Trophoblast cell (in vitro differentiated cells and primary cell): ENCODE measurements around the gene HOMER1.

Experiments used
- DNase-seq, 2 donors: peaks; one replicate each; pipeline ENCODE4 v3.0.0-alpha.2; 2016
- H2AFZ ChIP-seq: 2 replicates; pipeline ENCODE4 v1.6.1; 2013; ENCODE audit warnings: low read length, moderate library complexity, mild to moderate bottlenecking; ENCODE audit not compliant: insufficient read depth, poor library complexity
- H2AK5ac ChIP-seq: 2 replicates; pipeline ENCODE4 v1.6.1; 2013; ENCODE audit warnings: mild to moderate bottlenecking, low read length
- H2BK120ac ChIP-seq: 2 replicates; pipeline ENCODE4 v1.6.1; 2013; ENCODE audit warnings: low read length, mild to moderate bottlenecking, moderate library complexity; ENCODE audit not compliant: insufficient read depth, poor library complexity
- H2BK12ac ChIP-seq: 2 replicates; pipeline ENCODE4 v1.6.1; 2013; ENCODE audit warnings: mild to moderate bottlenecking, low read length, moderate library complexity
- H2BK5ac ChIP-seq: 2 replicates; pipeline ENCODE4 v1.6.1; 2013; ENCODE audit warnings: low read length, low read depth, moderate library complexity, mild to moderate bottlenecking; ENCODE audit not compliant: poor library complexity
- H3K14ac ChIP-seq: 2 replicates; pipeline ENCODE4 v1.6.1; 2013; ENCODE audit warnings: mild to moderate bottlenecking, low read length
- H3K18ac ChIP-seq: 2 replicates; pipeline ENCODE4 v1.6.1; 2013; ENCODE audit warnings: mild to moderate bottlenecking, low read length
- H3K23ac ChIP-seq: 2 replicates; pipeline ENCODE4 v1.6.1; 2013; ENCODE audit warnings: low read length
- H3K27ac ChIP-seq: 2 replicates; pipeline ENCODE4 v1.5.1; 2013; ENCODE audit warnings: low read depth, mild to moderate bottlenecking, inconsistent platforms, low read length, moderate library complexity
- H3K27me3 ChIP-seq: 2 replicates; pipeline ENCODE4 v1.6.1; 2013; ENCODE audit warnings: inconsistent platforms, mild to moderate bottlenecking, low read length, moderate library complexity; ENCODE audit not compliant: insufficient read depth
- H3K36me3 ChIP-seq, 2 experiments: 1 replicate in 1 of 2; 2 replicates in 1 of 2; pipeline ENCODE4 v1.6.1; 2013; ENCODE audit warnings: low read length in 2 of 2, mild to moderate bottlenecking in 2 of 2, moderate library complexity in 1 of 2; ENCODE audit not compliant: insufficient read depth in 2 of 2, control insufficient read depth in 1 of 2
- H3K4ac ChIP-seq: 2 replicates; pipeline ENCODE4 v1.6.1; 2013; ENCODE audit warnings: low read depth, mild to moderate bottlenecking, low read length, moderate library complexity
- H3K4me1 ChIP-seq, 2 experiments: 1 replicate in 1 of 2; 2 replicates in 1 of 2; pipeline ENCODE4 v1.6.1; 2013; ENCODE audit warnings: low read length in 2 of 2, mild to moderate bottlenecking in 2 of 2, moderate library complexity in 1 of 2; ENCODE audit not compliant: insufficient read depth in 2 of 2, control insufficient read depth in 1 of 2
- H3K4me2 ChIP-seq: 2 replicates; pipeline ENCODE4 v1.6.1; 2013; ENCODE audit warnings: inconsistent platforms, mild to moderate bottlenecking, low read length, moderate library complexity
- H3K4me3 ChIP-seq: 2 replicates; pipeline ENCODE4 v1.5.1; 2013; ENCODE audit warnings: mild to moderate bottlenecking, low read depth, low read length, inconsistent platforms
- H3K79me1 ChIP-seq: one replicate; pipeline ENCODE4 v1.6.1; 2013; ENCODE audit warnings: low read length
- H3K79me2 ChIP-seq: 2 replicates; pipeline ENCODE4 v1.6.1; 2013; ENCODE audit warnings: low read length, mild to moderate bottlenecking; ENCODE audit not compliant: control insufficient read depth, insufficient read depth, poor library complexity
- H3K9ac ChIP-seq: 2 replicates; pipeline ENCODE4 v1.6.1; 2013; ENCODE audit warnings: mild to moderate bottlenecking, low read length
- H3K9me3 ChIP-seq: 2 replicates; pipeline ENCODE4 v1.6.1; 2013; ENCODE audit warnings: low read depth, mild to moderate bottlenecking, control low read depth, inconsistent platforms, low read length; ENCODE audit not compliant: insufficient read depth
- H4K12ac ChIP-seq: 2 replicates; pipeline ENCODE4 v1.6.1; 2013; ENCODE audit warnings: low read depth, mild to moderate bottlenecking, low read length, moderate library complexity
- H4K8ac ChIP-seq: 2 replicates; pipeline ENCODE4 v1.6.1; 2013; ENCODE audit warnings: low read depth, mild to moderate bottlenecking, low read length, moderate library complexity
- H4K91ac ChIP-seq: one replicate; pipeline ENCODE4 v1.6.1; 2013; ENCODE audit warnings: low read depth, mild to moderate bottlenecking, low read length, moderate library complexity
- WGBS: extraction: QIAGEN DNeasy Blood & Tissue Kit; methylation state at CpG from one replicate; pipeline ENCODE4 v1.1.7; 2013; ENCODE audit warnings: missing lambda C conversion rate; ENCODE audit not compliant: insufficient read length, insufficient coverage; ENCODE audit errors: extremely low coverage; 5-methylcytosine and 5-hydroxymethylcytosine counted together

HOMER1 gene

GRCh38 chr5:79357398-79357797 lies 156.5 kb downstream of the HOMER1 start:
- H3K27me3 ChIP-seq, result no peaks in the 10 kb centered on the region
- no CpG with 5 or more reads among the region's 1 CpG for WGBS
- no peak overlapping the region for H3K27ac ChIP-seq
- H2BK5ac ChIP-seq, result no peak overlapping the region
- H3K23ac ChIP-seq, result no peak overlapping the region
- no peak overlapping the region for H4K91ac ChIP-seq
- H3K14ac ChIP-seq, result no peak overlapping the region
- DNase-seq, result no peak
- no peaks in the 10 kb centered on the region for H3K4me1 ChIP-seq
- H2AFZ ChIP-seq, result no peak overlapping the region
- H3K36me3 ChIP-seq, result peaks cover 0 to 2% of the 10 kb centered on the region in 2 experiments
- peaks cover 1% of the 10 kb centered on the region for H3K9me3 ChIP-seq
- no peaks in the 10 kb centered on the region for H3K79me1 ChIP-seq
- no peak overlapping the region for H2BK120ac ChIP-seq
- H3K9ac ChIP-seq, result no peak overlapping the region
- no peak overlapping the region for H2BK12ac ChIP-seq
- no peak overlapping the region for H3K18ac ChIP-seq
- H3K4me2 ChIP-seq, result no peak overlapping the region
- H3K4ac ChIP-seq, result no peak overlapping the region
- H4K8ac ChIP-seq, result no peak overlapping the region
- H2AK5ac ChIP-seq, result no peak overlapping the region
- H4K12ac ChIP-seq, result no peak overlapping the region
- no peaks in the 10 kb centered on the region for H3K79me2 ChIP-seq
- H3K4me3 ChIP-seq, result no peak overlapping the region

GRCh38 chr5:79349881-79350280 lies 164.1 kb downstream of the HOMER1 start:
- Histone ChIP-seq H3K9ac (no peak overlapping the region), H3K18ac (no peak overlapping the region), H3K79me1 (no peaks in the 10 kb centered on the region), H4K91ac (no peak overlapping the region), H4K8ac (no peak overlapping the region), H2BK5ac (no peak overlapping the region), H2AK5ac (no peak overlapping the region), H3K23ac (no peak overlapping the region), H3K27me3 (no peaks in the 10 kb centered on the region), H3K4me3 (no peak overlapping the region), H3K36me3 (no peaks in the 10 kb centered on the region), H3K4ac (no peak overlapping the region), H4K12ac (no peak overlapping the region), H2AFZ (no peak overlapping the region), H3K4me1 (no peaks in the 10 kb centered on the region), H3K79me2 (no peaks in the 10 kb centered on the region), H3K9me3 (peaks cover 1% of the 10 kb centered on the region), H2BK12ac (no peak overlapping the region), H3K4me2 (no peak overlapping the region), H3K14ac (no peak overlapping the region), H2BK120ac (no peak overlapping the region), H3K27ac (no peak overlapping the region)
- DNase-seq, result no peak
- WGBS, result no CpG with 5 or more reads among the region's 2 CpGs

- H3K27ac ChIP-seq, result no peak overlapping the region
- peaks cover 1% of the 10 kb centered on the region for H3K9me3 ChIP-seq
- no peaks in the 10 kb centered on the region for H3K36me3 ChIP-seq
- H3K79me1 ChIP-seq, result no peaks in the 10 kb centered on the region
- no peak overlapping the region for H4K12ac ChIP-seq
- no peak overlapping the region for H3K23ac ChIP-seq
- H3K18ac ChIP-seq, result no peak overlapping the region
- no peak overlapping the region for H2BK12ac ChIP-seq
- H3K4ac ChIP-seq, result no peak overlapping the region
- no peaks in the 10 kb centered on the region for H3K4me1 ChIP-seq
- H3K14ac ChIP-seq, result no peak overlapping the region
- H4K8ac ChIP-seq, result no peak overlapping the region
- no peaks in the 10 kb centered on the region for H3K79me2 ChIP-seq
- H3K9ac ChIP-seq, result no peak overlapping the region
- no CpG with 5 or more reads among the region's 10 CpGs for WGBS
- no peak for DNase-seq
- H2BK5ac ChIP-seq, result no peak overlapping the region
- H3K27me3 ChIP-seq, result no peaks in the 10 kb centered on the region
- H3K4me2 ChIP-seq, result no peak overlapping the region
- H3K4me3 ChIP-seq, result no peak overlapping the region
- no peak overlapping the region for H4K91ac ChIP-seq
- H2AFZ ChIP-seq, result no peak overlapping the region
- no peak overlapping the region for H2BK120ac ChIP-seq
- no peak overlapping the region for H2AK5ac ChIP-seq
Measured at GRCh38 chr5:79349047-79349446, 164.9 kb downstream of the HOMER1 start.

- H4K12ac ChIP-seq, result no peak overlapping the region
- no peak overlapping the region for H4K8ac ChIP-seq
- no peak overlapping the region for H3K4ac ChIP-seq
- peaks cover 2% of the 10 kb centered on the region for H3K9me3 ChIP-seq
- no peak for DNase-seq
- H3K4me1 ChIP-seq, result no peaks in the 10 kb centered on the region
- H3K36me3 ChIP-seq, result no peaks in the 10 kb centered on the region
- H3K14ac ChIP-seq, result no peak overlapping the region
- no peak overlapping the region for H3K9ac ChIP-seq
- no peak overlapping the region for H2BK120ac ChIP-seq
- no peak overlapping the region for H2AFZ ChIP-seq
- no peak overlapping the region for H3K4me3 ChIP-seq
- no peak overlapping the region for H3K4me2 ChIP-seq
- no peak overlapping the region for H2BK12ac ChIP-seq
- no peaks in the 10 kb centered on the region for H3K79me1 ChIP-seq
- no peak overlapping the region for H3K18ac ChIP-seq
- no peak overlapping the region for H4K91ac ChIP-seq
- H3K79me2 ChIP-seq, result no peaks in the 10 kb centered on the region
- no peak overlapping the region for H3K27ac ChIP-seq
- H2AK5ac ChIP-seq, result no peak overlapping the region
- WGBS, result no CpG with 5 or more reads among the region's 6 CpGs
- no peak overlapping the region for H3K23ac ChIP-seq
- H3K27me3 ChIP-seq, result no peaks in the 10 kb centered on the region
- no peak overlapping the region for H2BK5ac ChIP-seq
Measured at GRCh38 chr5:79346420-79346824, 167.5 kb downstream of the HOMER1 start.
